HepG2 (cell line): ENCODE results near the gene LSM14B. TPM values are rescaled to one million over a fixed set of nuclear protein-coding genes. Genes with fewer than 3 reads are reported as not detected.
A peak's percentile ranks its signal among the peaks of the same experiment; 100 is the strongest.

ENCODE experiments used
- ADNP ChIP-seq: sonication (generic); formaldehyde crosslinking; IDR thresholded peaks from 2 replicates; pipeline ENCODE4 v1.4.0; 2020; ENCODE audit warnings: missing genetic modification reagents
- DNMT3B ChIP-seq: conservative IDR thresholded peaks from 2 replicates; pipeline ENCODE4 v1.6.1; 2016; ENCODE audit warnings: missing biosample characterization, control low read depth
- DR1 ChIP-seq: sonication (generic); formaldehyde crosslinking; IDR thresholded peaks from 2 replicates; pipeline ENCODE4 v1.8.0; 2021; ENCODE audit warnings: mild to moderate bottlenecking, missing genetic modification reagents, inconsistent platforms
- FOXK1 ChIP-seq: sonication (generic); formaldehyde crosslinking; IDR thresholded peaks from 2 replicates; pipeline ENCODE4 v1.4.0; 2020; ENCODE audit warnings: low read depth, missing genetic modification reagents, borderline replicate concordance
- FUBP1 ChIP-seq: sonication (generic); formaldehyde crosslinking; IDR thresholded peaks from 2 replicates; pipeline ENCODE4 v1.5.1; 2020; ENCODE audit warnings: missing genetic modification reagents, mild to moderate bottlenecking, borderline replicate concordance
- ISX ChIP-seq: sonication (generic); formaldehyde crosslinking; conservative IDR thresholded peaks from 2 replicates; pipeline ENCODE4 v1.5.0; 2020; ENCODE audit warnings: missing genetic modification reagents
- MEIS1 ChIP-seq: sonication (generic); formaldehyde crosslinking; IDR thresholded peaks from 2 replicates; pipeline ENCODE4 v1.9.0; 2021; ENCODE audit warnings: mild to moderate bottlenecking, missing genetic modification reagents, moderate library complexity, borderline replicate concordance
- MTERF4 ChIP-seq: sonication (generic); formaldehyde crosslinking; IDR thresholded peaks from 2 replicates; pipeline ENCODE4 v1.8.0; 2023; ENCODE audit warnings: mild to moderate bottlenecking, missing genetic modification reagents
- PPARG ChIP-seq: conservative IDR thresholded peaks from 2 replicates; pipeline ENCODE4 v1.6.1; 2016; ENCODE audit warnings: missing biosample characterization, missing genetic modification reagents
- SNRNP70 ChIP-seq: fragments of 200-400 bp; formaldehyde crosslinking; IDR thresholded peaks from 2 replicates; pipeline ENCODE4 v1.6.1; 2017; ENCODE audit warnings: mild to moderate bottlenecking, low read depth, low read length, moderate library complexity
- TCF7 ChIP-seq: sonication (generic); IDR thresholded peaks from 2 replicates; pipeline ENCODE4 v1.6.1; 2016; ENCODE audit warnings: antibody characterized with exemption, low read depth
- TFAP4 ChIP-seq: sonication (generic); IDR thresholded peaks from 2 replicates; pipeline ENCODE4 v1.6.1; 2016; ENCODE audit warnings: low read depth, borderline replicate concordance
- TMF1 ChIP-seq: sonication (generic); formaldehyde crosslinking; IDR thresholded peaks from 2 replicates; pipeline ENCODE4 v1.8.1; 2022; ENCODE audit warnings: low read depth, missing genetic modification reagents
- UBTF ChIP-seq: sonication (generic); formaldehyde crosslinking; IDR thresholded peaks from 2 replicates; pipeline ENCODE4 v1.4.0; 2020; ENCODE audit warnings: mild to moderate bottlenecking, missing genetic modification reagents
- ZMYM4 ChIP-seq: sonication (generic); formaldehyde crosslinking; IDR thresholded peaks from 2 replicates; pipeline ENCODE4 v1.8.1; 2023; ENCODE audit warnings: mild to moderate bottlenecking, missing genetic modification reagents
- ZNF20 ChIP-seq: sonication (generic); formaldehyde crosslinking; IDR thresholded peaks from 2 replicates; pipeline ENCODE4 v1.4.0; 2020; ENCODE audit warnings: mild to moderate bottlenecking, moderate library complexity, missing genetic modification reagents
- ZNF556 ChIP-seq: sonication (generic); formaldehyde crosslinking; IDR thresholded peaks from 2 replicates; pipeline ENCODE4 v1.4.0; 2020; ENCODE audit warnings: mild to moderate bottlenecking, missing genetic modification reagents, borderline replicate concordance
- ZNF639 ChIP-seq: conservative IDR thresholded peaks from 2 replicates; pipeline ENCODE4 v1.6.1; 2018; ENCODE audit warnings: missing genetic modification reagents
- polyA plus RNA-seq, 8 experiments: library from polyadenylated mRNA; depleted of rRNA in 3 of 8; stranded (reverse) in 7 of 8; unstranded in 1 of 8; fragments of >200 nt; fragmentation: Illumina TruSeq in 4 of 8; extraction: Trizol in 4 of 8; gene quantifications; 2 replicates each; pipeline versions ENCODE4 v1.2.1 to v1.2.3, GENCODE V29; 2011 to 2016; ENCODE audit warnings: low read depth in 4 of 8, missing spikeins in 1 of 8, mixed read lengths in 1 of 8; ENCODE audit not compliant: insufficient read depth in 1 of 8
- total RNA-seq, 5 experiments: library from RNA; depleted of rRNA; stranded (reverse); fragments of >200 nt; fragmentation: Illumina TruSeq; extraction: Trizol; gene quantifications; 2 replicates each; pipeline ENCODE4 v1.2.3, GENCODE V29; 2016; ENCODE audit warnings: low read depth in 1 of 5

The LSM14B gene
- total and polyA plus RNA-seq, 2 of the 13 experiments (the other 11 are each of a cell fraction or from before 2014, with no cell fraction given): 43.3 to 79.2 TPM

DNA sequence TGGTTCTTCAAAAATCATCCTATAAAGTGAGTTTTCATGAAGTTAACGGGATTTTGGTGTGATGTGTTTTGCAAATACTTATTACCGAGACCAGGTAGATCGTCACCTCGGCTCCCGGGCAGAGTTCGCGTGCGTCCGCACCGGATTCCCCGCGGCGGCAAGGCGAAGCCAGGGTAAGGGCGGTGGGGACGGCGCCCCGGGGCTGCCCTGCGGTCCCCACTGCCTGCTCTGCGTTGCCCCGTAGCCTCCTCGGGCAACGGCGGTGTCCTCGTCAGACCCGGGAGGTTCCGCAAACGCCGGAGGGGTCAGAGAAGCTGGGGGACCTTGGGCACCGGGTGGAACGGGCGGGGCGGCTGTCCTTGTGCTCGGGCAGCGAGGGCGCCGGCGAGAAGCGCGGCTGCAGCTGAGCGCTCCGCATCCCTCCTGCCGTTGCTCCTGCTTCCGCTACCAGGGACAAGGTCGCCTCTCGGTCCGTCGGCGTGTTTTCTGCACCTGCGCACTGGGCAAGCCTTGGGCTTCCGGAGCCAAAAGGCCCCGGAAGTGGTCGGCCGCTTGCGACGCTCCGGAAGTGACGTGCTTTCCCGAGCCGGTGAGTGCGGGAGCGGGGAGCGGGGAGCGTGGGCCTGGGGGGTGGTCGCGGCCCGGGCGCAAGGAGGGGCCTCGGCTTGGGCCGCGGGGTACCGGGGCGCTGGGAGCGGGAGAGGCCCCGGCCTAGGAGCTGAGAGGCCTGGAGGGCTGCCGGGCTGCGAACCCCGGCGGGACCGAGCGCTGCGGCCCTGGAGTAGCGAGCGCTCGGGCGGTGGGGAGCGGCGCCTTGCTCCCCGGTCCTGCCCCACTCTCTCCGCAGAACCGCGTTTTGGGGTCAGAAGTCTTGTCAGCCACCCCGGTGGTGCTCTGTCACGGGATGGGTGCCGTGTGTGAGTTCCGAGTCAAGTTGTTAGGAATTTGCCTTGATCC, 60.5 kb downstream of the LSM14B start, which contains the start of gene MTG2 (continued):
- 0 out of 2 replicates have a peak, but pooled peaks have one; percentile 45 for TF ChIP-seq ADNP (CRISPR knock-in tag)
- peak; percentile 63; the same call in 1 of the 2 replicates for TF ChIP-seq MTERF4 (CRISPR knock-in tag)
- peak; percentile 94; the same call in 1 of the 2 replicates for TF ChIP-seq ZNF556 (CRISPR knock-in tag)
- peak; percentile 96 for TF ChIP-seq ZMYM4 (CRISPR knock-in tag)
- peak; percentile 96 for TF ChIP-seq FOXK1 (CRISPR knock-in tag)
- TF ChIP-seq TFAP4: peak; percentile 89; the same call in 1 of the 2 replicates
- TF ChIP-seq DNMT3B (CRISPR knock-in tag): peak; percentile 82; the same call in 1 of the 2 replicates
- no peak for TF ChIP-seq TCF7
- peak; percentile 81; the same call in 1 of the 2 replicates for TF ChIP-seq PPARG
- TF ChIP-seq FUBP1 (CRISPR knock-in tag): peak; percentile 89; the same call in 1 of the 2 replicates
- TF ChIP-seq MEIS1: peak; percentile 94; the same call in 1 of the 2 replicates
- TF ChIP-seq ZNF20: 0 out of 2 replicates have a peak, but pooled peaks have one; percentile 79
- TF ChIP-seq SNRNP70: no peak
- TF ChIP-seq DR1 (CRISPR knock-in tag): peak; percentile 96
- TF ChIP-seq UBTF (CRISPR knock-in tag): peak; percentile 100
- peak; percentile 98 for TF ChIP-seq ZNF639
- peak; percentile 96 for TF ChIP-seq TMF1 (CRISPR knock-in tag)
- peak; percentile 98 for TF ChIP-seq ISX (CRISPR knock-in tag)
